ENCODE measurements around the gene SEL1L3. TPM values are rescaled to one million over a fixed set of nuclear protein-coding genes. Genes with fewer than 3 reads are reported as not detected.

The SEL1L3 gene
- total and polyA plus RNA-seq, 7 donors: 3.5 to 65.6 (median 8.1) TPM

DNA sequence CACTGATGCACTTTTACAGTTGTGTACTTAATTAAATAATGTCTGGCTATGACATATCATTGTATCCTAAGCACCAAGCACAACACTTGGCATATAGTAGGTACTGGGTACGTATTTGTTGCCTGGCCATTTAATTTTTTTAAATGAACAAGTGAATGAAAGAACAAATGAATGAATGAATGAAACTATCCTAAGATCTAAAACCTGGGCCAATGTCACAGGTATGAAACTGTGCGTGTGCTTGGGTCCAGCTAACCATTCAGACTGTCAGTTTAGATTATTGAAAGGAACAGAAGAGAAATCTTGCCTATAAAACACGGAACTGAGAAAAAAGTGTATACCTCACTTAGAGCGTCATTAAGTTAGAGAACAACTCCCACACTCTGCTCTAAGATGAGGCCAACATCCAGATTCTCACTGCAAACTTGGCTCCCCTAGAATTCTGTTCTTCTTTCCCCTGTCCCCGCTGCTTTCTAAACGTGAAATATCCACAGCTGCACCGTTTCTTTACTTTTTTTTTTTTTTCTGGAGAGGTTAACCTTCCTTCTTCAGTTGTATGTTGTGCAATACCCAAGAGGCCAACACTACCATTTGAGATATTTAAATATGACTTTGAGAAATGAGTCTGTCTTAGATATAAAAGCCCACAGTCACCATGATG lies 17.3 kb upstream of the SEL1L3 start:
- intact Hi-C loops (cut with DNase I): no loop called here
- DNase-seq: no peak
- WGBS, 2 donors: 68 to 81% methylated on average over 7 of the region's 7 CpGs

DNA sequence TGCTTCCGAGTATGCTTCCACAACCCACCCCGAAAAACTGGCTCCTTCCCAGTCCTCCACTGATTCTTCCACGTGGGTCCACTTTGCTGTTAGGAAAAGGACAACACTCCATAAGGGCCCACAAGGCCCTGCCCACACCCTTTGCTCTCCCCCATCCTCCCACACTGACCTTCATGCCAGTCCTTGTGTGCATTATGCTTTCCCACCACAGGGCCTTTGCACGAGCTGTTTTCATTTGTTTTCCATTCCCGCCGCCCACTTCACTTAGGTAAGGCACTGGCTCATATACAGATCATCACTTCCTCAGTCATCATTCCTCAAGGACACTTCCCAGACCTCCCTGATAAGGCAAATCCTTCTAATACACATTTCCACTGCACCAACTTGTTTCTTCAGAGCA lies 16.8 kb upstream of the SEL1L3 start:
- WGBS, 2 donors: 90 to 96% methylated on average over 6 of the region's 6 CpGs
- DNase-seq: no peak
- TF ChIP-seq POLR2A (IDR thresholded peaks at IDR 0.05) (no peak), POLR2AphosphoS5 (IDR thresholded peaks at IDR 0.05) (no peak), EP300 (IDR thresholded peaks at IDR 0.05) (no peak)
- TF ChIP-seq, protein P1, sequence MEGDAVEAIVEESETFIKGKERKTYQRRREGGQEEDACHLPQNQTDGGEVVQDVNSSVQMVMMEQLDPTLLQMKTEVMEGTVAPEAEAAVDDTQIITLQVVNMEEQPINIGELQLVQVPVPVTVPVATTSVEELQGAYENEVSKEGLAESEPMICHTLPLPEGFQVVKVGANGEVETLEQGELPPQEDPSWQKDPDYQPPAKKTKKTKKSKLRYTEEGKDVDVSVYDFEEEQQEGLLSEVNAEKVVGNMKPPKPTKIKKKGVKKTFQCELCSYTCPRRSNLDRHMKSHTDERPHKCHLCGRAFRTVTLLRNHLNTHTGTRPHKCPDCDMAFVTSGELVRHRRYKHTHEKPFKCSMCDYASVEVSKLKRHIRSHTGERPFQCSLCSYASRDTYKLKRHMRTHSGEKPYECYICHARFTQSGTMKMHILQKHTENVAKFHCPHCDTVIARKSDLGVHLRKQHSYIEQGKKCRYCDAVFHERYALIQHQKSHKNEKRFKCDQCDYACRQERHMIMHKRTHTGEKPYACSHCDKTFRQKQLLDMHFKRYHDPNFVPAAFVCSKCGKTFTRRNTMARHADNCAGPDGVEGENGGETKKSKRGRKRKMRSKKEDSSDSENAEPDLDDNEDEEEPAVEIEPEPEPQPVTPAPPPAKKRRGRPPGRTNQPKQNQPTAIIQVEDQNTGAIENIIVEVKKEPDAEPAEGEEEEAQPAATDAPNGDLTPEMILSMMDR (IDR thresholded peaks at IDR 0.05): no peak

More for the DNA sequence above, 17.3 kb upstream of the SEL1L3 start:
- Histone ChIP-seq H3K9me3 (no peaks in the 10 kb centered on the region), H3K27ac (no peak overlapping the region), H3K27me3 (no peaks in the 10 kb centered on the region), H3K36me3 (no peaks in the 10 kb centered on the region), H3K4me3 (no peak overlapping the region), H3K4me1 (peaks cover 0 to 4% (median 0%) of the 10 kb centered on the region in 4 donors)
- no peak for TF ChIP-seq POLR2A (IDR thresholded peaks at IDR 0.05)
- TF ChIP-seq POLR2AphosphoS5 (IDR thresholded peaks at IDR 0.05): no peak
- no peak for TF ChIP-seq EP300 (IDR thresholded peaks at IDR 0.05)
- TF ChIP-seq, protein P1 (IDR thresholded peaks at IDR 0.05): no peak

DNA sequence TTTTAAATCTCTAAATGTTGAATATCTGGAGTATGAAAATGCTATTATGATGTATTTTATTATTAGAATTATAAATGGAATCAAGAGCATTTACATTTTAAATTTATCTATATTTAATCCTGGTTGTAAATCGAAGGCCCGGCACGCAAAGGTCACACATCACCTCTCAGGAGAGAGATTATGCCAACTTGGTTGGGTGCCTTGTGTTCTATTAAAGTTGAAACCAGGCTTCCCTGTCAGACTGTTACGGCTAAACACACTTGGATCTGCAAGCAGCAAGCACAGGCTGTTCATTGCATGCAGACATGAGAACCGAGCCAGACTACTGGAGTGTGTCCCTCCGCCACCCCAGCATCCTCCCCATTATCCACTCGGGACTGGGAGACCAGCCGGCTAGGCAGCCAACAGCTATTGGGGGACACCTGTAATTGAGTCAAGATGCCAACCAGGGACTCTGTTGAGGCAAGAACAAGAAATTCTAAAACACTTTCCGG lies 16.4 kb upstream of the SEL1L3 start:
- TF ChIP-seq POLR2A (IDR thresholded peaks at IDR 0.05) (no peak), EP300 (IDR thresholded peaks at IDR 0.05) (no peak), POLR2AphosphoS5 (IDR thresholded peaks at IDR 0.05) (no peak)
- TF ChIP-seq, protein P1 (IDR thresholded peaks at IDR 0.05): no peak
- no peak for DNase-seq
- Histone ChIP-seq H3K9me3 (no peaks in the 10 kb centered on the region), H3K27ac (no peak overlapping the region), H3K4me3 (no peak overlapping the region), H3K36me3 (no peaks in the 10 kb centered on the region), H3K27me3 (no peaks in the 10 kb centered on the region), H3K4me1 (no peaks in the 10 kb centered on the region)
- 90 to 93% methylated on average over 9 of the region's 9 CpGs for WGBS, 2 donors
- intact Hi-C loops (cut with DNase I): no loop called here

More for the DNA sequence above, 16.8 kb upstream of the SEL1L3 start:
- no peak overlapping the region for H3K4me3 ChIP-seq
- H3K27ac ChIP-seq: no peak overlapping the region
- H3K36me3 ChIP-seq: no peaks in the 10 kb centered on the region
- intact Hi-C loops (cut with DNase I): no loop called here
- no peaks in the 10 kb centered on the region for H3K9me3 ChIP-seq
- peaks cover 0 to 2% (median 0%) of the 10 kb centered on the region in 4 donors for H3K4me1 ChIP-seq
- H3K27me3 ChIP-seq: no peaks in the 10 kb centered on the region

DNA sequence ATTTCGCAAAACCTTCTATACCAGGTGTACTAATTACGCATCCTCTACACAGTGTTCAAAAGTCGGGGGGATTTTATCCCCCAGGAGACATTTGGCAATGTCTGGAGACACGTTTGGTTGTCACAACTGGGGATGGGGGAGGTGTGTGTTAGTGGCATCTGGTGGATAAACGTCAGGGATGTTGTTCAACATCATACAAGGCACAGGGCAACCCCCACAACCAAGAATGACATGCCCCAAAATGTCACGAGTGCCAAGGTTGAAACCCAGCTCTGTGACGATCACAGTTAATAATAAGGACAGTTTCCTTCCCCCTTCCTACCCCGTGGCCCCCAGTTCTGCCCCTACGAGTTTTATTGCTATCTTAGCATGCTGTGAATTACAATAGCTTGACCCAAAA lies 15.9 kb upstream of the SEL1L3 start:
- WGBS, 2 donors: 68% methylated on average over 9 of the region's 9 CpGs
- no peak for DNase-seq
- Histone ChIP-seq H3K27me3 (no peaks in the 10 kb centered on the region), H3K36me3 (no peaks in the 10 kb centered on the region), H3K4me3 (no peak overlapping the region), H3K9me3 (no peaks in the 10 kb centered on the region), H3K4me1 (no peaks in the 10 kb centered on the region), H3K27ac (no peak overlapping the region)
- TF ChIP-seq, protein P1 (IDR thresholded peaks at IDR 0.05): no peak
- TF ChIP-seq EP300 (IDR thresholded peaks at IDR 0.05): no peak
- intact Hi-C loops (cut with DNase I): no loop called here

Data from sigmoid colon (tissue), 7 donors.